Neuron (in vitro differentiated cells): ENCODE data around the gene ART4.

Experiments
- H2AFZ ChIP-seq: one replicate; pipeline ENCODE4 v1.6.1; 2013; ENCODE audit warnings: low read depth, mild to moderate bottlenecking, inconsistent platforms, low read length, moderate library complexity
- H3K27me3 ChIP-seq: one replicate; pipeline ENCODE4 v1.6.1; 2013; ENCODE audit warnings: low read length; ENCODE audit not compliant: insufficient read depth
- H3K36me3 ChIP-seq: one replicate; pipeline ENCODE4 v1.6.1; 2013; ENCODE audit warnings: low read length; ENCODE audit not compliant: insufficient read depth
- H3K4me1 ChIP-seq: one replicate; pipeline ENCODE4 v1.6.1; 2013; ENCODE audit warnings: low read length; ENCODE audit not compliant: insufficient read depth
- H3K4me3 ChIP-seq: 2 replicates; pipeline ENCODE4 v1.5.1; 2013; ENCODE audit warnings: mild to moderate bottlenecking, low read length, moderate library complexity
- H3K9me3 ChIP-seq: one replicate; pipeline ENCODE4 v1.6.1; 2013; ENCODE audit warnings: low read length

ART4 gene

GRCh38 chr12:14782756-14783155, 60.6 kb downstream of the ART4 start:
- Histone ChIP-seq H3K4me3 (no peak overlapping the region), H3K4me1 (peaks cover 3% of the 10 kb centered on the region), H3K9me3 (no peaks in the 10 kb centered on the region), H3K36me3 (peaks cover 26% of the 10 kb centered on the region), H2AFZ (no peak overlapping the region), H3K27me3 (no peaks in the 10 kb centered on the region)

- Histone ChIP-seq H3K4me1 (peaks cover 14% of the 10 kb centered on the region), H3K4me3 (no peak overlapping the region), H3K27me3 (no peaks in the 10 kb centered on the region), H3K36me3 (peaks cover 15% of the 10 kb centered on the region), H2AFZ (no peak overlapping the region), H3K9me3 (no peaks in the 10 kb centered on the region)
Measured at GRCh38 chr12:14781563-14781962, 61.8 kb downstream of the ART4 start.

- Histone ChIP-seq H3K9me3 (no peaks in the 10 kb centered on the region), H3K36me3 (peaks cover 11% of the 10 kb centered on the region), H3K4me3 (no peak overlapping the region), H2AFZ (no peak overlapping the region), H3K27me3 (no peaks in the 10 kb centered on the region), H3K4me1 (peaks cover 14% of the 10 kb centered on the region)
Measured at GRCh38 chr12:14780859-14781258, 62.5 kb downstream of the ART4 start.

GRCh38 chr12:14779834-14780233, 63.5 kb downstream of the ART4 start:
- H3K4me3 ChIP-seq, result no peak overlapping the region
- peaks cover 14% of the 10 kb centered on the region for H3K4me1 ChIP-seq
- H2AFZ ChIP-seq, result no peak overlapping the region
- peaks cover 3% of the 10 kb centered on the region for H3K36me3 ChIP-seq
- no peaks in the 10 kb centered on the region for H3K27me3 ChIP-seq
- H3K9me3 ChIP-seq, result no peaks in the 10 kb centered on the region

GRCh38 chr12:14777271-14777670, 66.1 kb downstream of the ART4 start:
- Histone ChIP-seq H2AFZ (no peak overlapping the region), H3K9me3 (no peaks in the 10 kb centered on the region), H3K4me3 (no peak overlapping the region)

GRCh38 chr12:14776236-14776961, 66.9 kb downstream of the ART4 start:
- H3K4me3 ChIP-seq, result no peak overlapping the region
- H3K9me3 ChIP-seq, result no peaks in the 10 kb centered on the region
- no peaks in the 10 kb centered on the region for H3K36me3 ChIP-seq
- no peak overlapping the region for H2AFZ ChIP-seq
- no peaks in the 10 kb centered on the region for H3K27me3 ChIP-seq
- H3K4me1 ChIP-seq, result peaks cover 14% of the 10 kb centered on the region

More at GRCh38 chr12:14777271-14777670, 66.1 kb downstream of the ART4 start:
- H3K27me3 ChIP-seq, result no peaks in the 10 kb centered on the region
- H3K4me1 ChIP-seq, result peaks cover 14% of the 10 kb centered on the region
- no peaks in the 10 kb centered on the region for H3K36me3 ChIP-seq

GRCh38 chr12:14775636-14775980, 67.7 kb downstream of the ART4 start:
- H3K4me3 ChIP-seq, result no peak overlapping the region
- no peaks in the 10 kb centered on the region for H3K36me3 ChIP-seq
- H3K4me1 ChIP-seq, result peaks cover 14% of the 10 kb centered on the region
- H2AFZ ChIP-seq, result no peak overlapping the region
- no peaks in the 10 kb centered on the region for H3K9me3 ChIP-seq
- H3K27me3 ChIP-seq, result no peaks in the 10 kb centered on the region
